Activated T-helper 1 cell treated with anti-CD3 and anti-CD28 coated beads, Interleukin-12 subunit alpha, Interleukin-12 subunit beta, Interleukin-2, Interleukin-4 antibody, amounts not matched to agents 30 ng/mL and 10 ng/mL and 1 ng/mL, durations not matched to agents 14 hours and 24 hours and 36 hours (primary cell): ENCODE measurements around the gene TRIM47. TPM values are rescaled to one million over a fixed set of nuclear protein-coding genes. Genes with fewer than 3 reads are reported as not detected.

Experiments
- DNase-seq: peaks from one replicate; pipeline ENCODE4 v3.0.0; 2021; ENCODE audit warnings: low spot score
- H3K27ac Mint-ChIP-seq: one replicate; pipeline ENCODE4 v1.8.0; 2021; ENCODE audit warnings: mild to moderate bottlenecking, mixed read lengths
- H3K27me3 Mint-ChIP-seq: one replicate; pipeline ENCODE4 v1.8.0; 2022; ENCODE audit warnings: mild to moderate bottlenecking, moderate library complexity, mixed read lengths; ENCODE audit not compliant: insufficient read depth
- H3K36me3 Mint-ChIP-seq: one replicate; pipeline ENCODE4 v1.8.0; 2021; ENCODE audit warnings: low read depth, mixed read lengths
- H3K4me1 Mint-ChIP-seq: one replicate; pipeline ENCODE4 v1.8.0; 2021; ENCODE audit warnings: low read depth, mixed read lengths
- H3K4me3 Mint-ChIP-seq: one replicate; pipeline ENCODE4 v1.8.0; 2021; ENCODE audit warnings: mild to moderate bottlenecking, moderate library complexity, mixed read lengths
- H3K9me3 Mint-ChIP-seq: one replicate; pipeline ENCODE4 v1.8.0; 2021; ENCODE audit warnings: mixed read lengths
- intact Hi-C: fragments of 100-400 bp; cut with micrococcal nuclease; formaldehyde crosslinking; loops from one replicate; pipeline ENCODE4 v1.15.1; 2024
- total RNA-seq: library from RNA; stranded (reverse); gene quantifications from 2 replicates; pipeline ENCODE4 v1.2.3, GENCODE V29; 2022

Gene TRIM47
- total RNA-seq, 1 donor from 2014 or later: 30.5 TPM

- H3K4me1 Mint-ChIP-seq: no peaks in the 10 kb centered on the region
- no peak overlapping the region for H3K4me3 Mint-ChIP-seq
- no peak overlapping the region for H3K27ac Mint-ChIP-seq
- no peaks in the 10 kb centered on the region for H3K36me3 Mint-ChIP-seq
- no peak for DNase-seq
- no peaks in the 10 kb centered on the region for H3K27me3 Mint-ChIP-seq
- intact Hi-C loops: no loop called here
- no peaks in the 10 kb centered on the region for H3K9me3 Mint-ChIP-seq
Observed at GRCh38 chr17:75917141-75917916, 38.9 kb upstream of the TRIM47 start.

GRCh38 chr17:75915268-75915667, 36.9 kb upstream of the TRIM47 start:
- no peak for DNase-seq
- H3K36me3 Mint-ChIP-seq: no peaks in the 10 kb centered on the region
- H3K27ac Mint-ChIP-seq: no peak overlapping the region
- H3K4me1 Mint-ChIP-seq: no peaks in the 10 kb centered on the region
- no peaks in the 10 kb centered on the region for H3K27me3 Mint-ChIP-seq
- intact Hi-C loops: no loop called here
- no peaks in the 10 kb centered on the region for H3K9me3 Mint-ChIP-seq
- no peak overlapping the region for H3K4me3 Mint-ChIP-seq

GRCh38 chr17:75914643-75915267, 36.4 kb upstream of the TRIM47 start:
- Mint-ChIP-seq H3K36me3 (no peaks in the 10 kb centered on the region), H3K4me3 (no peak overlapping the region), H3K27me3 (no peaks in the 10 kb centered on the region), H3K4me1 (no peaks in the 10 kb centered on the region), H3K27ac (no peak overlapping the region), H3K9me3 (no peaks in the 10 kb centered on the region)
- no peak for DNase-seq
- intact Hi-C loops: no loop called here

- intact Hi-C loops: no loop called here
- Mint-ChIP-seq H3K4me1 (no peaks in the 10 kb centered on the region), H3K27me3 (no peaks in the 10 kb centered on the region), H3K36me3 (no peaks in the 10 kb centered on the region), H3K27ac (no peak overlapping the region), H3K9me3 (no peaks in the 10 kb centered on the region), H3K4me3 (no peak overlapping the region)
- no peak for DNase-seq
Observed at GRCh38 chr17:75913537-75914210, 35.3 kb upstream of the TRIM47 start.

GRCh38 chr17:75910699-75911098, 32.3 kb upstream of the TRIM47 start:
- no peak for DNase-seq
- H3K9me3 Mint-ChIP-seq: no peaks in the 10 kb centered on the region
- H3K36me3 Mint-ChIP-seq: no peaks in the 10 kb centered on the region
- H3K27me3 Mint-ChIP-seq: no peaks in the 10 kb centered on the region
- no peak overlapping the region for H3K27ac Mint-ChIP-seq
- no peak overlapping the region for H3K4me3 Mint-ChIP-seq
- H3K4me1 Mint-ChIP-seq: peaks cover 8% of the 10 kb centered on the region
- intact Hi-C loops: no loop called here

GRCh38 chr17:75909812-75910274, 31.5 kb upstream of the TRIM47 start:
- intact Hi-C loops: loop anchor here (10.0 kb wide), 1 partner anchor 365 kb away; no protein-coding TSS in a partner anchor
- Mint-ChIP-seq H3K27ac (no peak overlapping the region), H3K36me3 (no peaks in the 10 kb centered on the region), H3K9me3 (no peaks in the 10 kb centered on the region), H3K4me1 (peaks cover 8% of the 10 kb centered on the region), H3K4me3 (no peak overlapping the region), H3K27me3 (no peaks in the 10 kb centered on the region)
- DNase-seq: no peak

- H3K36me3 Mint-ChIP-seq: no peaks in the 10 kb centered on the region
- H3K9me3 Mint-ChIP-seq: no peaks in the 10 kb centered on the region
- intact Hi-C loops: loop anchor here (10.0 kb wide), 1 partner anchor 366 kb away; no protein-coding TSS in a partner anchor
- H3K27me3 Mint-ChIP-seq: no peaks in the 10 kb centered on the region
- H3K4me3 Mint-ChIP-seq: no peak overlapping the region
- no peak for DNase-seq
- peaks cover 8% of the 10 kb centered on the region for H3K4me1 Mint-ChIP-seq
- no peak overlapping the region for H3K27ac Mint-ChIP-seq
Observed at GRCh38 chr17:75909051-75909811, 30.9 kb upstream of the TRIM47 start.

GRCh38 chr17:75908201-75908600, 29.8 kb upstream of the TRIM47 start:
- Mint-ChIP-seq H3K4me3 (no peak overlapping the region), H3K36me3 (no peaks in the 10 kb centered on the region), H3K9me3 (no peaks in the 10 kb centered on the region), H3K27me3 (no peaks in the 10 kb centered on the region), H3K27ac (no peak overlapping the region), H3K4me1 (peaks cover 12% of the 10 kb centered on the region)
- no peak for DNase-seq
- intact Hi-C loops: loop anchor here (10.0 kb wide), 1 partner anchor 367 kb away; no protein-coding TSS in a partner anchor

- no peak for DNase-seq
- Mint-ChIP-seq H3K27me3 (no peaks in the 10 kb centered on the region), H3K4me3 (peak overlapping the region; percentile 70), H3K27ac (peak overlapping the region; percentile 50), H3K36me3 (peaks cover 2% of the 10 kb centered on the region), H3K4me1 (peaks cover 12% of the 10 kb centered on the region), H3K9me3 (no peaks in the 10 kb centered on the region)
- intact Hi-C loops: loop anchor here (10.0 kb wide), 1 partner anchor 368 kb away; no protein-coding TSS in a partner anchor
Observed at GRCh38 chr17:75906143-75906884, 27.9 kb upstream of the TRIM47 start.

- H3K27me3 Mint-ChIP-seq: no peaks in the 10 kb centered on the region
- H3K9me3 Mint-ChIP-seq: no peaks in the 10 kb centered on the region
- H3K4me3 Mint-ChIP-seq: peak within 1 kb of the TSS; percentile 99
- H3K4me1 Mint-ChIP-seq: peaks cover 12% of the 10 kb centered on the region
- intact Hi-C loops: loop anchor here (1.0 to 10.0 kb wide), 9 partner anchors 9 to 394 kb away; partner anchors contain the start of genes ACOX1, FBF1, TEN1 and TRIM65
- peak; percentile 96 for DNase-seq
- peak within 1 kb of the TSS; percentile 84 for H3K27ac Mint-ChIP-seq
- H3K36me3 Mint-ChIP-seq: peaks cover 5% of the 10 kb centered on the region
Observed at GRCh38 chr17:75904749-75905521, 26.6 kb upstream of the TRIM47 start, which contains the start of gene MRPL38. TSS of gene MRPL38 (minus strand) at chr17:75904884. CDS start at chr17:75904875, 9 bp downstream.

- Mint-ChIP-seq H3K36me3 (peaks cover 11% of the 10 kb centered on the region), H3K4me3 (no peak overlapping the region), H3K27ac (no peak overlapping the region), H3K9me3 (no peaks in the 10 kb centered on the region), H3K4me1 (peaks cover 16% of the 10 kb centered on the region), H3K27me3 (no peaks in the 10 kb centered on the region)
- DNase-seq: no peak
- intact Hi-C loops: loop anchor here (10.0 kb wide), 1 partner anchor 372 kb away; no protein-coding TSS in a partner anchor
Observed at GRCh38 chr17:75902406-75902805, 24.0 kb upstream of the TRIM47 start.
